ENCODE results near the gene BCAS1.

The BCAS1 gene

GRCh38 chr20:53948383-53949318 is 121.7 kb downstream of the BCAS1 start (continued):
- TF ChIP-seq, protein P1, sequence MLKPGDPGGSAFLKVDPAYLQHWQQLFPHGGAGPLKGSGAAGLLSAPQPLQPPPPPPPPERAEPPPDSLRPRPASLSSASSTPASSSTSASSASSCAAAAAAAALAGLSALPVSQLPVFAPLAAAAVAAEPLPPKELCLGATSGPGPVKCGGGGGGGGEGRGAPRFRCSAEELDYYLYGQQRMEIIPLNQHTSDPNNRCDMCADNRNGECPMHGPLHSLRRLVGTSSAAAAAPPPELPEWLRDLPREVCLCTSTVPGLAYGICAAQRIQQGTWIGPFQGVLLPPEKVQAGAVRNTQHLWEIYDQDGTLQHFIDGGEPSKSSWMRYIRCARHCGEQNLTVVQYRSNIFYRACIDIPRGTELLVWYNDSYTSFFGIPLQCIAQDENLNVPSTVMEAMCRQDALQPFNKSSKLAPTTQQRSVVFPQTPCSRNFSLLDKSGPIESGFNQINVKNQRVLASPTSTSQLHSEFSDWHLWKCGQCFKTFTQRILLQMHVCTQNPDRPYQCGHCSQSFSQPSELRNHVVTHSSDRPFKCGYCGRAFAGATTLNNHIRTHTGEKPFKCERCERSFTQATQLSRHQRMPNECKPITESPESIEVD (tag by site-specific recombination; IDR thresholded peaks at IDR 0.05): no peak
- no peak for TF ChIP-seq ZNF341 (tag by site-specific recombination; IDR thresholded peaks at IDR 0.05; ENCODE audit: low read depth)
- TF ChIP-seq ZNF677 (tag by site-specific recombination; IDR thresholded peaks at IDR 0.05): no peak
- no peak for TF ChIP-seq TRIM28 (IDR thresholded peaks at IDR 0.05; ENCODE audit: borderline replicate concordance, low read length)
- TF ChIP-seq, protein P2, sequence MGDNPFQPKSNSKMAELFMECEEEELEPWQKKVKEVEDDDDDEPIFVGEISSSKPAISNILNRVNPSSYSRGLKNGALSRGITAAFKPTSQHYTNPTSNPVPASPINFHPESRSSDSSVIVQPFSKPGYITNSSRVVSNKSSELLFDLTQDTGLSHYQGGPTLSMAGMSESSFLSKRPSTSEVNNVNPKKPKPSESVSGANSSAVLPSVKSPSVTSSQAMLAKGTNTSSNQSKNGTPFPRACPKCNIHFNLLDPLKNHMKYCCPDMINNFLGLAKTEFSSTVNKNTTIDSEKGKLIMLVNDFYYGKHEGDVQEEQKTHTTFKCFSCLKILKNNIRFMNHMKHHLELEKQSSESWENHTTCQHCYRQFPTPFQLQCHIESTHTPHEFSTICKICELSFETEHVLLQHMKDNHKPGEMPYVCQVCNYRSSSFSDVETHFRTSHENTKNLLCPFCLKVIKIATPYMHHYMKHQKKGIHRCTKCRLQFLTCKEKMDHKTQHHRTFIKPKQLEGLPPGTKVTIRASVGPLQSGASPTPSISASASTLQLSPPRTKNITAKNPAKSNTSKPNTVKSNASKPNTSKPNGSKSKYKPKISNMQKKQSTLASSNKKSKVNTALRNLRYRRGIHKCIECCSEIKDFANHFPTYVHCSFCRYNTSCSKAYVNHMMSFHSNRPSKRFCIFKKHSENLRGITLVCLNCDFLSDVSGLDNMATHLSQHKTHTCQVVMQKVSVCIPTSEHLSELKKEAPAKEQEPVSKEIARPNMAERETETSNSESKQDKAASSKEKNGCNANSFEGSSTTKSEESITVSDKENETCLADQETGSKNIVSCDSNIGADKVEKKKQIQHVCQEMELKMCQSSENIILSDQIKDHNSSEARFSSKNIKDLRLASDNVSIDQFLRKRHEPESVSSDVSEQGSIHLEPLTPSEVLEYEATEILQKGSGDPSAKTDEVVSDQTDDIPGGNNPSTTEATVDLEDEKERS (tag by site-specific recombination; IDR thresholded peaks at IDR 0.05): no peak
- no peak for TF ChIP-seq ZSCAN5A (tag by site-specific recombination; IDR thresholded peaks at IDR 0.05)
- no peak for TF ChIP-seq ZNF366 (tag by site-specific recombination; conservative IDR thresholded peaks at IDR 0.05)
- TF ChIP-seq ZNF561 (tag by site-specific recombination; IDR thresholded peaks at IDR 0.05; ENCODE audit: borderline replicate concordance): no peak
- TF ChIP-seq AEBP2 (tag by site-specific recombination; IDR thresholded peaks at IDR 0.05; ENCODE audit: borderline replicate concordance): no peak

GRCh38 chr20:53947501-53948195 is 122.7 kb downstream of the BCAS1 start:
- H3K9me3 ChIP-seq (ENCODE audit: control insufficient read depth, insufficient read depth, low read depth, low read length): no peaks in the 10 kb centered on the region
- no peak overlapping the region for H3K4me3 ChIP-seq (ENCODE audit: low read depth, low read length)
- H3K4me1 ChIP-seq (ENCODE audit: control insufficient read depth, insufficient read depth, low read length): no peaks in the 10 kb centered on the region
- H3K27ac ChIP-seq (ENCODE audit: extremely low read depth, low read depth, low read length): no peak overlapping the region
- ChIA-PET POLR2A (interaction anchor here (0.6 kb wide), 2 partner anchors 55 to 1650 kb away, joined by 3 to 4 read pairs; no protein-coding TSS in a partner anchor), CTCF (interaction anchor here (0.6 kb wide), 1 partner anchor 250 kb away, joined by 3 read pairs; no protein-coding TSS in a partner anchor)
- H3K36me3 ChIP-seq (ENCODE audit: control insufficient read depth in 2 of 2, insufficient read depth in 1 of 2, low read length in 2 of 2): no peaks in the 10 kb centered on the region
- TF ChIP-seq REPIN1 (tag by site-specific recombination; IDR thresholded peaks at IDR 0.05; ENCODE audit: low read depth) (no peak), ZBTB21 (tag by site-specific recombination; IDR thresholded peaks at IDR 0.05) (no peak), ZNF645 (tag by site-specific recombination; IDR thresholded peaks at IDR 0.05) (no peak), KLF7 (tag by site-specific recombination; IDR thresholded peaks at IDR 0.05; ENCODE audit: borderline replicate concordance) (no peak), ZNF423 (tag by site-specific recombination; IDR thresholded peaks at IDR 0.05) (no peak), ZNF449 (tag by site-specific recombination; IDR thresholded peaks at IDR 0.05) (no peak), ZNF558 (tag by site-specific recombination; IDR thresholded peaks at IDR 0.05) (no peak), ZBTB10 (tag by site-specific recombination; IDR thresholded peaks at IDR 0.05) (no peak), ZNF311 (tag by site-specific recombination; IDR thresholded peaks at IDR 0.05; ENCODE audit: borderline replicate concordance) (no peak), ZSCAN23 (tag by site-specific recombination; IDR thresholded peaks at IDR 0.05) (no peak), ZNF707 (tag by site-specific recombination; IDR thresholded peaks at IDR 0.05) (no peak)

All from HEK293 (cell line).